GM12891 (cell line): ENCODE measurements around the gene C2CD3.

Experiments used
- POLR2A ChIP-seq: IDR thresholded peaks from 2 replicates; pipeline ENCODE4 v1.6.1; 2011; ENCODE audit warnings: low read depth, low read length, control low read depth
- POLR2AphosphoS5 ChIP-seq: IDR thresholded peaks from 2 replicates; pipeline ENCODE4 v1.6.1; 2011; ENCODE audit warnings: low read depth, low read length, control low read depth
- TAF1 ChIP-seq: IDR thresholded peaks from 2 replicates; pipeline ENCODE4 v1.6.1; 2011; ENCODE audit warnings: low read depth, low read length, control low read depth

- TF ChIP-seq POLR2A, result no peak
- TF ChIP-seq TAF1, result no peak
- TF ChIP-seq POLR2AphosphoS5, result no peak
These were observed 145.2 kb downstream of the C2CD3 start for GRCh38 chr11:74025467-74026166.
